ENCODE measurements around the gene VIPR2. TPM values are rescaled to one million over a fixed set of nuclear protein-coding genes. Genes with fewer than 3 reads are reported as not detected.

The VIPR2 gene
- total and polyA plus RNA-seq, 11 donors: 3.3 to 27.0 (median 18.5) TPM

DNA sequence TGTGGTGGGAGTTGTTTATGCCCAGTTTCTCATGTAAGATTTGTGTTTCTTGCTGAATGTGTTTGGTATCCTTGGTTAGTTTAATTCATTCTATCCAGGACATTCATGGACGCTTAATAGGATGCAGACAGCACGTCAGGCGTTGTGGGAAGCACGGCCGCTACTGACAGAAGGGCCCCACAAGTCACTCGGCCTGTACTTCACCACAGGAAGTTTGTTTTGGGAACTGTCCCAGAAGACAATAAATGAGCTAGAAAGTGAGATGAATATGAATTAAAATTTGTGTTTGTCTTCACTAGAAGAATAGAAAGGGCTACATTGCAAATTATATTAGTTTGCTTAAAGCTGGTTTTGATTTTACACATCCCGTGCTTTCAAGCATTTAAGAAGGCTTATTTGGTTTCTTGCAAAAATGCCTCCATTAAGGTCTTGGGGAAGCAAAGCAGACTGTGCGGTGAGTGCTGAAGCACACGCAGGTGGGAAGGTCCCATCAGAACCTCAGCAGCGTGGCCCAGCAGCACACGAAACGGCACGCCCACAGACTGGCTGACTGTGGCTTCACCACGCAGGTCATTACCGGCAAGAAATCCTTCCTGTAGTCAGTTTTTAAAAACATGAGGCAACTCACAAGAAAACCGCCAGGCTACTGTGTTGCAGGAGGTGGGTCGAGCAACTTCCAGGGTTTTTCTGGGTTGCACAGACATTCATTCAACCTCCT, 74.1 kb downstream of the VIPR2 start:
- H3K27ac ChIP-seq: peak overlapping the region in 11 of 12 donors; percentile 2 to 94 (median 80)
- no peaks in the 10 kb centered on the region for H3K9me3 ChIP-seq
- H3K27me3 ChIP-seq: no peaks in the 10 kb centered on the region
- ATAC-seq (peak in 2 of 4 donors; percentile 47 to 61), DNase-seq (peak in 3 of 5 donors; percentile 41 to 69 (median 57))
- no peaks in the 10 kb centered on the region for H3K36me3 ChIP-seq
- intact Hi-C loops (cut with DNase I): no loop called here
- no peak overlapping the region for H3K4me3 ChIP-seq
- WGBS, 4 donors: 50 to 59% (median 51%) methylated on average over 16 to 17 of the region's 17 CpGs
- TF ChIP-seq POLR2A (IDR thresholded peaks at IDR 0.05): no peak
- TF ChIP-seq, protein P1, sequence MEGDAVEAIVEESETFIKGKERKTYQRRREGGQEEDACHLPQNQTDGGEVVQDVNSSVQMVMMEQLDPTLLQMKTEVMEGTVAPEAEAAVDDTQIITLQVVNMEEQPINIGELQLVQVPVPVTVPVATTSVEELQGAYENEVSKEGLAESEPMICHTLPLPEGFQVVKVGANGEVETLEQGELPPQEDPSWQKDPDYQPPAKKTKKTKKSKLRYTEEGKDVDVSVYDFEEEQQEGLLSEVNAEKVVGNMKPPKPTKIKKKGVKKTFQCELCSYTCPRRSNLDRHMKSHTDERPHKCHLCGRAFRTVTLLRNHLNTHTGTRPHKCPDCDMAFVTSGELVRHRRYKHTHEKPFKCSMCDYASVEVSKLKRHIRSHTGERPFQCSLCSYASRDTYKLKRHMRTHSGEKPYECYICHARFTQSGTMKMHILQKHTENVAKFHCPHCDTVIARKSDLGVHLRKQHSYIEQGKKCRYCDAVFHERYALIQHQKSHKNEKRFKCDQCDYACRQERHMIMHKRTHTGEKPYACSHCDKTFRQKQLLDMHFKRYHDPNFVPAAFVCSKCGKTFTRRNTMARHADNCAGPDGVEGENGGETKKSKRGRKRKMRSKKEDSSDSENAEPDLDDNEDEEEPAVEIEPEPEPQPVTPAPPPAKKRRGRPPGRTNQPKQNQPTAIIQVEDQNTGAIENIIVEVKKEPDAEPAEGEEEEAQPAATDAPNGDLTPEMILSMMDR (IDR thresholded peaks at IDR 0.05): no peak
- H3K4me1 ChIP-seq: peaks cover 0 to 57% (median 34%) of the 10 kb centered on the region in 12 donors

DNA sequence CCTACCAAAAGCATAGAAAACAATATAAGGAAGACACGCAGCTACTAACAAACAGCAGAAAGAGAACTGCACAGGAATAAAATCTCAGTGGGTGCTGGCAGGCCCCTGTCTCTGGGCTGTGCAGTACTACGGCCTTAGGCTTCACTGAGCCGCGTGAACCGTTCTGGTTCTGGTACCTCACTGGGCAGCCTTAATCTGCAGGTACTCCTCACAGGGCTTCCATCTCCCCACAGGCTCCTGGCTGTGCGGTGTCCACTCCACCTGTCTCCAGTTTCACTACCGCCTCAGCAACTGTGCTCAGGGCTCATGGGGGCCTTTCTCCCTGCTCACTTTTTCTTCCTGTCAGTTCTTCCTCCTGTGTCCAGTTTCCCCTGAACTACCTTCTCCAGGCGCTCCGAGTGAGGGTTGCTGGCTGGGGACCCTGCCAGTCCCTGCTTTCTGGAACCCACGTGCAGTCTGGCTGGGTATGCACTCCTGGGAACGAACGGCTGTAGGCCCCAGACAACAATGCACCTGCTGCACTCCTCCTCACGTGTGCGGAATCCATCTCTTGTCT, 75.7 kb downstream of the VIPR2 start:
- H3K27me3 ChIP-seq: no peaks in the 10 kb centered on the region
- TF ChIP-seq POLR2A (IDR thresholded peaks at IDR 0.05): no peak
- TF ChIP-seq, protein P1 (IDR thresholded peaks at IDR 0.05): no peak
- no peaks in the 10 kb centered on the region for H3K9me3 ChIP-seq
- H3K4me3 ChIP-seq: no peak overlapping the region
- peaks cover 0 to 62% (median 36%) of the 10 kb centered on the region in 12 donors for H3K4me1 ChIP-seq
- no peaks in the 10 kb centered on the region for H3K36me3 ChIP-seq
- DNase-seq (no peak), ATAC-seq (peak in 3 of 4 donors; percentile 1 to 4 (median 2))
- H3K27ac ChIP-seq: peak overlapping the region in 11 of 12 donors; percentile 32 to 94 (median 80)
- intact Hi-C loops (cut with DNase I): loop anchor here in 1 of 10 donors (5.0 kb wide), 1 partner anchor 37 kb away; no protein-coding TSS in a partner anchor
- 70 to 81% (median 77%) methylated on average over 14 of the region's 14 CpGs for WGBS, 4 donors

DNA sequence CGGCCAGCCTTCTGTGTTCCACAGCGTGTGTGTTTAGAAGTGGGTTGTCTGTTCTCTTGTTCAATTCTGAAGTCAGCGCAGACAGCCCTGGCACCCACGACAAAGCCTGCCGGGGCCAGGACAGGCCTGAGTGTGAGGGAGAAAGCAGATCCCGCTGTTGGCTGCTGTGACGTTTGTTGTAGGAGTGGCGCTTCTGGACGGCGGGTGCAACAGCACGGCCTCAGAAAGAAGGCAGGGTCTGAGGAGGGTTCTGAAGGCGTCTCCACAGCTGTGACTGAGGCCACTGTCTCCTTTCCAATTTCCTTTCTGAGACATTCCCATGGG, 76.2 kb downstream of the VIPR2 start:
- Histone ChIP-seq H3K9me3 (no peaks in the 10 kb centered on the region), H3K4me3 (no peak overlapping the region), H3K27ac (peak overlapping the region; percentile 32 to 94 (median 79)), H3K36me3 (no peaks in the 10 kb centered on the region), H3K4me1 (peaks cover 0 to 62% (median 36%) of the 10 kb centered on the region in 12 donors), H3K27me3 (no peaks in the 10 kb centered on the region)
- 38 to 55% (median 53%) methylated on average over 12 of the region's 12 CpGs for WGBS, 4 donors
- ATAC-seq (peak; percentile 86 to 89 (median 88)), DNase-seq (peak; percentile 79 to 92 (median 86))
- intact Hi-C loops (cut with DNase I): loop anchor here in 1 of 10 donors (5.0 kb wide), 1 partner anchor 36 kb away; no protein-coding TSS in a partner anchor
- no peak for TF ChIP-seq POLR2A (IDR thresholded peaks at IDR 0.05)
- TF ChIP-seq, protein P1 (IDR thresholded peaks at IDR 0.05): peak in 1 of 12 donors; percentile 9
